ENCODE measurements around the gene GTF2F2. TPM values are rescaled to one million over a fixed set of nuclear protein-coding genes. Genes with fewer than 3 reads are reported as not detected.

GTF2F2 gene
- total and polyA plus RNA-seq, 2 donors (not counting 1 experiment from before 2014, with no cell fraction given), result 5.9 to 19.6 TPM

GRCh38 chr13:45295536-45295935 is 175.2 kb downstream of the GTF2F2 start:
- peaks cover 0 to 7% of the 10 kb centered on the region in 2 donors for H3K4me1 ChIP-seq (ENCODE audit: control insufficient read depth in 2 of 2, insufficient read depth in 2 of 2, low read length in 2 of 2)
- H2AFZ ChIP-seq (ENCODE audit: insufficient read depth, low read depth, low read length, poor library complexity, severe bottlenecking), result no peak overlapping the region
- CTCF ChIA-PET, result no interaction called here
- no peak overlapping the region for H3K9ac ChIP-seq (ENCODE audit: low read length)
- H3K36me3 ChIP-seq (replicated peaks in 1 of 2; ENCODE audit: control extremely low read depth in 1 of 2, control insufficient read depth in 1 of 2, extremely low read depth in 1 of 2, insufficient read depth in 2 of 2, low read length in 1 of 2), result no peaks in the 10 kb centered on the region
- no peaks in the 10 kb centered on the region for H3K79me2 ChIP-seq (ENCODE audit: control insufficient read depth, insufficient read depth, low read length)
- H3K9me3 ChIP-seq (ENCODE audit: control extremely low read depth in 1 of 3, control insufficient read depth in 2 of 3, insufficient read depth in 1 of 3, low read length in 2 of 3), result no peaks in the 10 kb centered on the region
- H3K4me2 ChIP-seq (replicated peaks; ENCODE audit: low read depth, low read length, poor library complexity, severe bottlenecking), result no peak overlapping the region
- ATAC-seq (ENCODE audit: low read depth), result no peak
- POLR2A ChIA-PET, result no interaction called here
- no peak for DNase-seq
- H3K4me3 ChIP-seq (ENCODE audit: control extremely low read depth in 1 of 5, extremely low read depth in 1 of 5, insufficient read depth in 1 of 5, low read depth in 2 of 5, low read length in 4 of 5), result no peak overlapping the region
- intact Hi-C loops (cut with micrococcal nuclease), result no loop called here
- no peaks in the 10 kb centered on the region for H3K27me3 Mint-ChIP-seq
- WGBS (ENCODE audit: insufficient coverage), result 94% methylated on average over 7 of the region's 7 CpGs
- H3K4me1 Mint-ChIP-seq, result peaks cover 9% of the 10 kb centered on the region
- no peak for TF ChIP-seq EZH2 (IDR thresholded peaks at IDR 0.05; ENCODE audit: borderline replicate concordance, insufficient read depth, low read depth, low read length, poor library complexity, severe bottlenecking)
- no peak for TF ChIP-seq CTCF (IDR thresholded peaks at IDR 0.05)
- H3K9me3 Mint-ChIP-seq (ENCODE audit: insufficient read depth), result no peaks in the 10 kb centered on the region
- no peaks in the 10 kb centered on the region for H4K20me1 ChIP-seq (ENCODE audit: control insufficient read depth, insufficient read depth, low read length, poor library complexity, severe bottlenecking)
- H3K27ac ChIP-seq (ENCODE audit: low read length in 2 of 2), result no peak overlapping the region
- H3K4me3 Mint-ChIP-seq, result no peak overlapping the region
- no peaks in the 10 kb centered on the region for H3K27me3 ChIP-seq (replicated peaks in 1 of 4; ENCODE audit: control extremely low read depth in 1 of 4, control insufficient read depth in 3 of 4, insufficient read depth in 4 of 4, low read length in 3 of 4)
- no peak overlapping the region for H3K27ac Mint-ChIP-seq

- Histone ChIP-seq H2AFZ (ENCODE audit: insufficient read depth, low read depth, low read length, poor library complexity, severe bottlenecking) (no peak overlapping the region), H3K36me3 (replicated peaks in 1 of 2; ENCODE audit: control extremely low read depth in 1 of 2, control insufficient read depth in 1 of 2, extremely low read depth in 1 of 2, insufficient read depth in 2 of 2, low read length in 1 of 2) (no peaks in the 10 kb centered on the region), H3K9ac (ENCODE audit: low read length) (no peak overlapping the region), H4K20me1 (ENCODE audit: control insufficient read depth, insufficient read depth, low read length, poor library complexity, severe bottlenecking) (no peaks in the 10 kb centered on the region), H3K4me3 (ENCODE audit: control extremely low read depth in 1 of 5, extremely low read depth in 1 of 5, insufficient read depth in 1 of 5, low read depth in 2 of 5, low read length in 4 of 5) (no peak overlapping the region), H3K4me1 (ENCODE audit: control insufficient read depth in 2 of 2, insufficient read depth in 2 of 2, low read length in 2 of 2) (peaks cover 0 to 7% of the 10 kb centered on the region in 2 donors), H3K9me3 (ENCODE audit: control extremely low read depth in 1 of 3, control insufficient read depth in 2 of 3, insufficient read depth in 1 of 3, low read length in 2 of 3) (no peaks in the 10 kb centered on the region), H3K4me2 (replicated peaks; ENCODE audit: low read depth, low read length, poor library complexity, severe bottlenecking) (no peak overlapping the region), H3K79me2 (ENCODE audit: control insufficient read depth, insufficient read depth, low read length) (no peaks in the 10 kb centered on the region), H3K27me3 (replicated peaks in 1 of 4; ENCODE audit: control extremely low read depth in 1 of 4, control insufficient read depth in 3 of 4, insufficient read depth in 4 of 4, low read length in 3 of 4) (no peaks in the 10 kb centered on the region), H3K27ac (ENCODE audit: low read length in 2 of 2) (no peak overlapping the region)
- no peak overlapping the region for H3K4me3 Mint-ChIP-seq
- H3K4me1 Mint-ChIP-seq, result peaks cover 9% of the 10 kb centered on the region
- intact Hi-C loops (cut with micrococcal nuclease), result no loop called here
- ATAC-seq (ENCODE audit: low read depth) (no peak), DNase-seq (no peak)
- H3K27me3 Mint-ChIP-seq, result no peaks in the 10 kb centered on the region
- ChIA-PET CTCF (no interaction called here), POLR2A (no interaction called here)
- H3K9me3 Mint-ChIP-seq (ENCODE audit: insufficient read depth), result no peaks in the 10 kb centered on the region
- H3K27ac Mint-ChIP-seq, result no peak overlapping the region
- TF ChIP-seq CTCF (IDR thresholded peaks at IDR 0.05) (no peak), EZH2 (IDR thresholded peaks at IDR 0.05; ENCODE audit: borderline replicate concordance, insufficient read depth, low read depth, low read length, poor library complexity, severe bottlenecking) (no peak)
These were observed 175.9 kb downstream of the GTF2F2 start for GRCh38 chr13:45296259-45296658.
